ENCODE measurements around the gene KIF1A.
A peak's percentile ranks its signal among the peaks of the same experiment; 100 is the strongest.
"Not testable (repeated sequence)": the region's sequence is repeated elsewhere in the genome, so short reads cannot be mapped to it uniquely, and the experiment has no call there.

KIF1A gene

GRCh38 chr2:240847817-240848216, 27.8 kb upstream of the KIF1A start:
- DNase-seq, result no peak

- no peak for DNase-seq
These were observed 27.0 kb upstream of the KIF1A start for GRCh38 chr2:240846873-240847595.

- not testable (repeated sequence) for DNase-seq
These were observed 26.3 kb upstream of the KIF1A start for GRCh38 chr2:240846309-240846708.

- DNase-seq, result peak; percentile 32 to 86 (median 69)
These were observed 20.5 kb upstream of the KIF1A start for GRCh38 chr2:240840435-240841060.

- no peak for DNase-seq
These were observed 19.4 kb upstream of the KIF1A start for GRCh38 chr2:240839152-240840143.

GRCh38 chr2:240837621-240838020, 17.6 kb upstream of the KIF1A start:
- no peak for DNase-seq

- no peak for DNase-seq
These were observed 16.9 kb upstream of the KIF1A start for GRCh38 chr2:240836781-240837467.

GRCh38 chr2:240835528-240835927, 15.5 kb upstream of the KIF1A start:
- DNase-seq, result no peak

- DNase-seq, result no peak
These were observed 14.5 kb upstream of the KIF1A start for GRCh38 chr2:240834377-240834975.

- DNase-seq, result no peak
These were observed 13.8 kb upstream of the KIF1A start for GRCh38 chr2:240833724-240834285.

GRCh38 chr2:240832921-240833494, 13.0 kb upstream of the KIF1A start:
- no peak for DNase-seq

GRCh38 chr2:240832205-240832727, 12.2 kb upstream of the KIF1A start:
- peak; percentile 96 to 98 (median 97) for DNase-seq

- peak in 2 of 3 experiments; percentile 66 to 73 for DNase-seq
These were observed 11.7 kb upstream of the KIF1A start for GRCh38 chr2:240831594-240832204.

- DNase-seq, result no peak
These were observed 5.5 kb upstream of the KIF1A start for GRCh38 chr2:240825476-240825875.

- peak in 1 of 3 experiments; percentile 28 for DNase-seq
These were observed 3.7 kb upstream of the KIF1A start for GRCh38 chr2:240823449-240824336.

GRCh38 chr2:240822280-240822847, 2.3 kb upstream of the KIF1A start:
- DNase-seq, result peak in 2 of 3 experiments; percentile 81 to 95

- peak in 1 of 3 experiments; percentile 73 for DNase-seq
These were observed 1.4 kb upstream of the KIF1A start for GRCh38 chr2:240821429-240821778.

- peak; percentile 61 to 99 (median 98) for DNase-seq
These were observed 799 bp upstream of the KIF1A start for GRCh38 chr2:240820607-240821428.
